Sigmoid colon (tissue), 4 donors: ENCODE measurements around the gene MAP4K4.

Source experiments
- CTCF ChIP-seq, 4 experiments: fragments of 450-650 bp in 3 of 4; fragments of 200-600 bp in 1 of 4; IDR thresholded peaks; one replicate each; pipeline ENCODE4 v1.5.1; 2016 to 2019; ENCODE audit warnings: antibody characterized with exemption in 4 of 4, mild to moderate bottlenecking in 3 of 4, moderate library complexity in 2 of 4
- EP300 ChIP-seq, 4 donors: sonication (generic); formaldehyde crosslinking; IDR thresholded peaks; one replicate each; pipeline ENCODE4 v1.6.1; 2017; ENCODE audit warnings: antibody characterized with exemption in 4 of 4
- POLR2A ChIP-seq, 2 donors: fragments of 450-650 bp; IDR thresholded peaks; one replicate each; pipeline ENCODE4 v1.6.1; 2016; ENCODE audit warnings: antibody characterized with exemption in 2 of 2, mild to moderate bottlenecking in 2 of 2, moderate library complexity in 2 of 2
- POLR2AphosphoS5 ChIP-seq, 4 donors: sonication (generic); formaldehyde crosslinking; IDR thresholded peaks; one replicate each; pipeline ENCODE4 v1.6.1; 2017; ENCODE audit warnings: antibody characterized with exemption in 4 of 4

- TF ChIP-seq CTCF (IDR thresholded peaks at IDR 0.05) (no peak), POLR2AphosphoS5 (IDR thresholded peaks at IDR 0.05) (no peak), EP300 (IDR thresholded peaks at IDR 0.05) (no peak), POLR2A (IDR thresholded peaks at IDR 0.05) (no peak)
Observed at GRCh38 chr2:101847661-101848339, 150.3 kb downstream of the MAP4K4 start.
